GM06990 (cell line): ENCODE measurements around the gene MAP4K1.

Source experiments
- DNase-seq: peaks from one replicate; pipeline ENCODE4 v3.0.0-alpha.2; 2011; ENCODE audit not compliant: insufficient read length; ENCODE audit errors: extremely low read depth
- H3K27me3 ChIP-seq: replicated peaks from 2 replicates; pipeline ENCODE4 v1.6.0; 2011; ENCODE audit warnings: low read length; ENCODE audit not compliant: control insufficient read depth, insufficient read depth
- H3K36me3 ChIP-seq: 2 replicates; pipeline ENCODE4 v1.5.1; 2011; ENCODE audit warnings: low read length; ENCODE audit not compliant: control insufficient read depth, insufficient read depth
- H3K4me3 ChIP-seq: replicated peaks from 2 replicates; pipeline ENCODE4 v1.5.1; 2011; ENCODE audit warnings: low read depth, mild to moderate bottlenecking, control low read depth, low read length
- CTCF ChIP-seq: IDR thresholded peaks from 2 replicates; pipeline ENCODE4 v1.5.1; 2011; ENCODE audit warnings: low read length, control low read depth, mild to moderate bottlenecking, inconsistent platforms; ENCODE audit not compliant: insufficient read depth, poor library complexity, severe bottlenecking

MAP4K1 gene

GRCh38 chr19:38649305-38650171, 31.8 kb upstream of the MAP4K1 start:
- no peak for DNase-seq
- H3K4me3 ChIP-seq: peak overlapping the region; percentile 94
- no peaks in the 10 kb centered on the region for H3K36me3 ChIP-seq
- H3K27me3 ChIP-seq: no peaks in the 10 kb centered on the region
- TF ChIP-seq CTCF: no peak

GRCh38 chr19:38648769-38649304, 31.1 kb upstream of the MAP4K1 start:
- no peaks in the 10 kb centered on the region for H3K36me3 ChIP-seq
- TF ChIP-seq CTCF: no peak
- H3K4me3 ChIP-seq: peak overlapping the region; percentile 94
- no peak for DNase-seq
- no peaks in the 10 kb centered on the region for H3K27me3 ChIP-seq

- no peaks in the 10 kb centered on the region for H3K27me3 ChIP-seq
- H3K4me3 ChIP-seq: peak overlapping the region; percentile 94
- TF ChIP-seq CTCF: no peak
- DNase-seq: no peak
- no peaks in the 10 kb centered on the region for H3K36me3 ChIP-seq
Observed at GRCh38 chr19:38647966-38648768, 30.4 kb upstream of the MAP4K1 start.

GRCh38 chr19:38647368-38647965, 29.7 kb upstream of the MAP4K1 start, which contains the start of gene ACTN4:
Gene ACTN4, plus strand, starts transcription at chr19:38647649. Its CDS starts 97 bp downstream, at chr19:38647746.
- Histone ChIP-seq H3K4me3 (peak within 1 kb of the TSS; percentile 94), H3K27me3 (no peaks in the 10 kb centered on the region), H3K36me3 (no peaks in the 10 kb centered on the region)
- no peak for TF ChIP-seq CTCF
- peak; percentile 99 for DNase-seq

GRCh38 chr19:38644719-38645118, 27.0 kb upstream of the MAP4K1 start:
- no peak for DNase-seq

More at GRCh38 chr19:38644719-38645118, 27.0 kb upstream of the MAP4K1 start:
- H3K27me3 ChIP-seq: no peaks in the 10 kb centered on the region
- no peak for TF ChIP-seq CTCF
- H3K4me3 ChIP-seq: no peak overlapping the region
- no peaks in the 10 kb centered on the region for H3K36me3 ChIP-seq
